ENCODE results near the gene ATXN2L. TPM values are rescaled to one million over a fixed set of nuclear protein-coding genes. Genes with fewer than 3 reads are reported as not detected.

The ATXN2L gene
- total and polyA plus RNA-seq, 2 of the 13 experiments (the other 11 are each of a cell fraction or from before 2014, with no cell fraction given), result 40.8 to 55.1 TPM

DNA sequence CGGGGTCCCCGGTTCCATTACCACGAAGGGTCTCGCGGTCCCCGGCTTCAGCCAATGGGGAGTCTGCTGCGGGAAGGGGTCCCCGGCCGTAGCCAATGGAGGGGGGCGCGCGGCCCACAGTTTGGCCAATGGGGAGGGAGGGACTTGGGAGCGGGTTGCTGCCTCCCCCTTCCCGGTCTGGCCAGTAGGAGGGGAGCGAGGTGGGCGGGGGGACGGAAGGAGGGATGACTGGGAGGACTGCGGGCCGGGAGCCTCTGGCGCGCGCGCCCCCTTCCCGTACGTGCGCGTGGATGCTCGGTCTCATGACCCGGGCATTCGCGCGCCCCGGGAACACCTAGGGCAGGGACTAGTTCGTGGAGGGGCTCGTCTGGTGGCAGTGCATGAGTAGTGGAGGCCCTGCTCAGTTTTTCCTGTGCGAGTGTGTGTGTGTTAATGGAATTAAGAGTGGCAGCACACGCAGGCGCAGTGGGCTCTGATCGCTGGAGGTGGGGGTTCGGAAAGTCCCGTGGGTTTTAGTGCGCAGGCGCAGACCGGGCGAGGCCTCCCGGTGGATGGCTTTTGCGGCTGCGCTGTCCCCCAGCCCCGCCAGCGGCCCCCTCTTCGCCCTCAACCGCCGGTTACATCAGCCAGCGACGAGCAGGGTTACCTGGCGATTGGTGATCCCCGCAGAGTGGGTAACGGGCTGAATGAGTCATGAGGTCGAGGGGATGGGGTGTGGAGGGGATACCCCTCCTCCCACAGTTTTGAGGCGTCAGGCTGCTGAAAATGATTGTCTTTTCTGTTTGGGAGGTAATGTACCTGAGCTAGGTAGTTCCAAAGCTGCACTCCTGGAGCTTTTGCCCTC, 1.3 kb downstream of the ATXN2L start (continued):
- TF ChIP-seq CREM (IDR thresholded peaks at IDR 0.05) (peak; percentile 58), CREM (CRISPR knock-in tag; IDR thresholded peaks at IDR 0.05) (no peak), ZNF331 (CRISPR knock-in tag; IDR thresholded peaks at IDR 0.05) (peak; percentile 60; the same call in 1 of the 2 replicates), ZNF367 (CRISPR knock-in tag; IDR thresholded peaks at IDR 0.05; ENCODE audit: borderline replicate concordance) (peak; percentile 83), DNMT1 (CRISPR knock-in tag; IDR thresholded peaks at IDR 0.05) (no peak), IRF2 (CRISPR knock-in tag; IDR thresholded peaks at IDR 0.05) (peak; percentile 91; the same call in 1 of the 2 replicates), ZNF629 (CRISPR knock-in tag; conservative IDR thresholded peaks at IDR 0.05) (no peak; the same call in 1 of the 2 replicates), JUNB (CRISPR knock-in tag; IDR thresholded peaks at IDR 0.05; ENCODE audit: borderline replicate concordance) (no peak), RORA (CRISPR knock-in tag; IDR thresholded peaks at IDR 0.05) (no peak), WIZ (CRISPR knock-in tag; IDR thresholded peaks at IDR 0.05) (peak; percentile 53; the same call in 1 of the 2 replicates), ZNF670 (CRISPR knock-in tag; IDR thresholded peaks at IDR 0.05; ENCODE audit: borderline replicate concordance) (no peak), NCOA1 (CRISPR knock-in tag; IDR thresholded peaks at IDR 0.05) (peak; percentile 39; the same call in 1 of the 2 replicates), ZNF205 (CRISPR knock-in tag; IDR thresholded peaks at IDR 0.05) (no peak), HDAC6 (IDR thresholded peaks at IDR 0.05; ENCODE audit: low read depth, low read length) (no peak), ZNF75D (CRISPR knock-in tag; IDR thresholded peaks at IDR 0.05; ENCODE audit: borderline replicate concordance) (peak; percentile 31; the same call in 1 of the 2 replicates), PTBP1 (IDR thresholded peaks at IDR 0.05; ENCODE audit: low read depth, low read length, poor library complexity, severe bottlenecking) (peak; percentile 41), NFE2L2 (IDR thresholded peaks at IDR 0.05; ENCODE audit: low read length) (no peak), ZNF777 (CRISPR knock-in tag; IDR thresholded peaks at IDR 0.05) (peak; percentile 11; the same call in 1 of the 2 replicates), PRDM10 (CRISPR knock-in tag; IDR thresholded peaks at IDR 0.05; ENCODE audit: low read depth) (0 out of 2 replicates have a peak, but pooled peaks have one; percentile 20)
- TF ChIP-seq, protein P1, sequence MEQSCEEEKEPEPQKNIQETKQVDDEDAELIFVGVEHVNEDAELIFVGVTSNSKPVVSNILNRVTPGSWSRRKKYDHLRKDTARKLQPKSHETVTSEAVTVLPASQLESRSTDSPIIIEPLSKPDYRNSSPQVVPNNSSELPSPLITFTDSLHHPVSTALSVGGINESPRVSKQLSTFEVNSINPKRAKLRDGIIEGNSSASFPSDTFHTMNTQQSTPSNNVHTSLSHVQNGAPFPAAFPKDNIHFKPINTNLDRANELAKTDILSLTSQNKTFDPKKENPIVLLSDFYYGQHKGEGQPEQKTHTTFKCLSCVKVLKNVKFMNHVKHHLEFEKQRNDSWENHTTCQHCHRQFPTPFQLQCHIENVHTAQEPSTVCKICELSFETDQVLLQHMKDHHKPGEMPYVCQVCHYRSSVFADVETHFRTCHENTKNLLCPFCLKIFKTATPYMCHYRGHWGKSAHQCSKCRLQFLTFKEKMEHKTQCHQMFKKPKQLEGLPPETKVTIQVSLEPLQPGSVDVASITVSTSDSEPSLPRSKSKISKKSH (CRISPR knock-in tag; IDR thresholded peaks at IDR 0.05; ENCODE audit: borderline replicate concordance), result no peak; the same call in none of the 2 replicates
- TF ChIP-seq, protein P2, sequence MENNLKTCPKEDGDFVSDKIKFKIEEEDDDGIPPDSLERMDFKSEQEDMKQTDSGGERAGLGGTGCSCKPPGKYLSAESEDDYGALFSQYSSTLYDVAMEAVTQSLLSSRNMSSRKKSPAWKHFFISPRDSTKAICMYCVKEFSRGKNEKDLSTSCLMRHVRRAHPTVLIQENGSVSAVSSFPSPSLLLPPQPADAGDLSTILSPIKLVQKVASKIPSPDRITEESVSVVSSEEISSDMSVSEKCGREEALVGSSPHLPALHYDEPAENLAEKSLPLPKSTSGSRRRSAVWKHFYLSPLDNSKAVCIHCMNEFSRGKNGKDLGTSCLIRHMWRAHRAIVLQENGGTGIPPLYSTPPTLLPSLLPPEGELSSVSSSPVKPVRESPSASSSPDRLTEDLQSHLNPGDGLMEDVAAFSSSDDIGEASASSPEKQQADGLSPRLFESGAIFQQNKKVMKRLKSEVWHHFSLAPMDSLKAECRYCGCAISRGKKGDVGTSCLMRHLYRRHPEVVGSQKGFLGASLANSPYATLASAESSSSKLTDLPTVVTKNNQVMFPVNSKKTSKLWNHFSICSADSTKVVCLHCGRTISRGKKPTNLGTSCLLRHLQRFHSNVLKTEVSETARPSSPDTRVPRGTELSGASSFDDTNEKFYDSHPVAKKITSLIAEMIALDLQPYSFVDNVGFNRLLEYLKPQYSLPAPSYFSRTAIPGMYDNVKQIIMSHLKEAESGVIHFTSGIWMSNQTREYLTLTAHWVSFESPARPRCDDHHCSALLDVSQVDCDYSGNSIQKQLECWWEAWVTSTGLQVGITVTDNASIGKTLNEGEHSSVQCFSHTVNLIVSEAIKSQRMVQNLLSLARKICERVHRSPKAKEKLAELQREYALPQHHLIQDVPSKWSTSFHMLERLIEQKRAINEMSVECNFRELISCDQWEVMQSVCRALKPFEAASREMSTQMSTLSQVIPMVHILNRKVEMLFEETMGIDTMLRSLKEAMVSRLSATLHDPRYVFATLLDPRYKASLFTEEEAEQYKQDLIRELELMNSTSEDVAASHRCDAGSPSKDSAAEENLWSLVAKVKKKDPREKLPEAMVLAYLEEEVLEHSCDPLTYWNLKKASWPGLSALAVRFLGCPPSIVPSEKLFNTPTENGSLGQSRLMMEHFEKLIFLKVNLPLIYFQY (CRISPR knock-in tag; IDR thresholded peaks at IDR 0.05; ENCODE audit: borderline replicate concordance), result no peak; the same call in none of the 2 replicates
